ENCODE measurements around the gene LTBP1.

The LTBP1 gene

GRCh38 chr2:33246432-33246831 is 299.7 kb downstream of the LTBP1 start:
- no peak overlapping the region for H3K4me3 ChIP-seq (ENCODE audit: low read depth, low read length)
- ChIA-PET CTCF (no interaction called here), POLR2A (no interaction called here)
- TF ChIP-seq CTCF (IDR thresholded peaks at IDR 0.05; ENCODE audit: insufficient read depth, low read length, missing control alignments) = no peak
- no peak for DNase-seq (ENCODE audit: low read depth, low spot score)

DNA sequence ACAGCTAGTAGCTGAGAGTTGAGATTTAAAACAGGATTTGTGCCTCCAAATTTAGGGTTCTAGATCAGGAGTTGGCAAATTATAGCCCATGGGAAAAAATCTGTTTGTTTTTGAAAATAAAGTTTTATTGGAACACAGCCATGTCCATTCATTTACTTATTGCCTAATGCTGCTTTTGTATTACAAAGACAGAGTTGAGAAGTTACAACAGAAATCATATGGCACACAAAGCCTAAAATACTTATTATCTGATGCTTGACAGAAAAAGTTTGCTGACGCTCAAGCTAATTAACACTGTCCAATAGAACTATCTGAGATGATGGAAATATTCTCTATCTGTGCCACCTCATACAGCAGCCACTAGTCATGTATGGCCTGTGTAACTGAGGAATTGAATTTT is 300.6 kb downstream of the LTBP1 start:
- DNase-seq (ENCODE audit: low read depth, low spot score) = no peak
- TF ChIP-seq CTCF (IDR thresholded peaks at IDR 0.05; ENCODE audit: insufficient read depth, low read length, missing control alignments) = no peak
- ChIA-PET CTCF (interaction anchor here (0.8 to 1.0 kb wide), 3 partner anchors 21 to 336 kb away, joined by 3 read pairs; no protein-coding TSS in a partner anchor), POLR2A (no interaction called here)
- no peak overlapping the region for H3K4me3 ChIP-seq (ENCODE audit: low read depth, low read length)

DNA sequence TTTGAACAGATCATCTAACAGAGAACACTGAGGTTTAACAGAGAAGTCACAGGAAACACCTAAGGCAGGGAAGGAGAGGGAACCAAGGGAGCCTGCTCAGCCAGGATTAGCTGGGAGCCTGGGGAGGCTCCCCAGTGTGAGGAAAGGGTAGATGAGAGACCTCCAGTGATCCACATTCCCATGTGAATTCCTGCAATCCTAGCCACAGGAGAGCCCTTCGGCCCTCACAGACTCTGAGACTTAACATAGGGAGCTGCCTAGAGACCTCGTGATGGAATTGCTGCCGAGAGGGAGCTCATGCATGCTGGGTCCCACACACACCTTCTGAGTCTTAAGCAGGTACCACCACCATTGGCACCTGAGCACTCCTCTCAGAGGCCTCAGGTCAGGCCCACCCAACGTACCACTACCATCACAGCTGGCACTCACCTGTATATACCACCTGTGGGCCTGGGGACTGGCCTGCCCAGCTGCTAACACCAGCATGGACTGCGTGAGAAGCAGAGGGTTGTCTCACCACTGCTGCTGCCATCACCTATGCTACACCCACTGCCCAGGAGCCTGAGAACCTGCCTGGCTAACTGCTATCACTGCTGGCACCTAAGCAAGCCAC is 303.8 kb downstream of the LTBP1 start:
- no peak for TF ChIP-seq CTCF (IDR thresholded peaks at IDR 0.05; ENCODE audit: insufficient read depth, low read length, missing control alignments)
- DNase-seq (ENCODE audit: low read depth, low spot score) = no peak
- POLR2A ChIA-PET = no interaction called here
- CTCF ChIA-PET = no interaction called here
- H3K4me3 ChIP-seq (ENCODE audit: low read depth, low read length) = no peak overlapping the region

DNA sequence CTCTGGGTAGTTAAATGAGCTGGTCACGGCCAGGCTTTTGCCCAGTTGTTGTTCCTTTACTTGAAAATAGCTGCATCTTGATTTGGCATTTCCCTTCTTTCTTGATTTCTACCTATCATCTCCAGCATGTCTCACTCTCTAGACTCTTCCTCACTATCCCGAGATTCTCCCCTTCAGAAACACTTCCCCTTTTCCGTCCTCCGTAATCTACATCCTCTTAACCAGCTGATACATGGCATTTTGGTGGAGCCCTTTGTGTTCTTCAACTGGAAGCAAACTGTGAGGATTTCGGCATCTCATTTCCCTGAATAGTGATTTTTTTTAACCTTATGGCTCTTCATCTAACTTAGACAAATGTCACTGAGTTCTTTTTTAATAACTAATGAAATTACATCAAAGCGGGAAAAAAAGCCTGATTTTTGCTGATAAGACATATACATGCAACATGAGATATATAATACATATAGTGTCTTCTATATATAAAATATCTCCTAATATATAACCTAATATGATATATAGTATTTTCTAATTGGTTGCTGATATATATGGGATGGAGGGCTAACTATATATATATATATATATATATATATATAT is 309.5 kb downstream of the LTBP1 start:
- ChIA-PET POLR2A (no interaction called here), CTCF (interaction anchor here (0.8 to 1.4 kb wide), 2 partner anchors 12 to 328 kb away, joined by 3 to 5 read pairs; no protein-coding TSS in a partner anchor)
- no peak for DNase-seq (ENCODE audit: low read depth, low spot score)
- no peak overlapping the region for H3K4me3 ChIP-seq (ENCODE audit: low read depth, low read length)
- TF ChIP-seq CTCF (IDR thresholded peaks at IDR 0.05; ENCODE audit: insufficient read depth, low read length, missing control alignments) = no peak

GRCh38 chr2:33258387-33258786 is 311.6 kb downstream of the LTBP1 start:
- POLR2A ChIA-PET = no interaction called here
- CTCF ChIA-PET = interaction anchor here (0.9 kb wide), 1 partner anchor 485 kb away, joined by 3 read pairs; no protein-coding TSS in a partner anchor
- TF ChIP-seq CTCF (IDR thresholded peaks at IDR 0.05; ENCODE audit: insufficient read depth, low read length, missing control alignments) = no peak
- no peak for DNase-seq (ENCODE audit: low read depth, low spot score)
- H3K4me3 ChIP-seq (ENCODE audit: low read depth, low read length) = no peak overlapping the region

DNA sequence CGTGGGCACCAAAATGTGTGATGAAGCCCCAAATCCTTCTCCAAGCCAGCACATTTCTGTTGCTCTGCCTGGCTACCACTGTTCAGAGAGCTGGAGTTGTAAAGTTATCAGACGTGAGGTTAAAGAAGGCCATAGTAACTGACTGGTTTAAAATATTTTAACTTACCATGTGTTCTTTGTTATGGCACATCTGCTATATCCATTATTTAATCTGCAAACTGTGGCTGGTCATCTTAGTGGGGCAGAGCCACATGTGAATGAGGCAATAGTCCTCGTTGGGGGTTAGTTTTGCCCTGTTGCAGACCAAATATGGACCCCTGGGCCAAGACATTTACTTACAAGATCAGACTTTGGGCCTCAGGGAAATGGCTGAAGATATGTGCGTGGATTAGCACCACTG is 315.3 kb downstream of the LTBP1 start:
- ChIA-PET POLR2A (no interaction called here), CTCF (no interaction called here)
- TF ChIP-seq CTCF (IDR thresholded peaks at IDR 0.05; ENCODE audit: insufficient read depth, low read length, missing control alignments) = no peak
- no peak for DNase-seq (ENCODE audit: low read depth, low spot score)
- H3K4me3 ChIP-seq (ENCODE audit: low read depth, low read length) = no peak overlapping the region
